Measurements from ENCODE around the gene KCNQ2.

The KCNQ2 gene

DNA sequence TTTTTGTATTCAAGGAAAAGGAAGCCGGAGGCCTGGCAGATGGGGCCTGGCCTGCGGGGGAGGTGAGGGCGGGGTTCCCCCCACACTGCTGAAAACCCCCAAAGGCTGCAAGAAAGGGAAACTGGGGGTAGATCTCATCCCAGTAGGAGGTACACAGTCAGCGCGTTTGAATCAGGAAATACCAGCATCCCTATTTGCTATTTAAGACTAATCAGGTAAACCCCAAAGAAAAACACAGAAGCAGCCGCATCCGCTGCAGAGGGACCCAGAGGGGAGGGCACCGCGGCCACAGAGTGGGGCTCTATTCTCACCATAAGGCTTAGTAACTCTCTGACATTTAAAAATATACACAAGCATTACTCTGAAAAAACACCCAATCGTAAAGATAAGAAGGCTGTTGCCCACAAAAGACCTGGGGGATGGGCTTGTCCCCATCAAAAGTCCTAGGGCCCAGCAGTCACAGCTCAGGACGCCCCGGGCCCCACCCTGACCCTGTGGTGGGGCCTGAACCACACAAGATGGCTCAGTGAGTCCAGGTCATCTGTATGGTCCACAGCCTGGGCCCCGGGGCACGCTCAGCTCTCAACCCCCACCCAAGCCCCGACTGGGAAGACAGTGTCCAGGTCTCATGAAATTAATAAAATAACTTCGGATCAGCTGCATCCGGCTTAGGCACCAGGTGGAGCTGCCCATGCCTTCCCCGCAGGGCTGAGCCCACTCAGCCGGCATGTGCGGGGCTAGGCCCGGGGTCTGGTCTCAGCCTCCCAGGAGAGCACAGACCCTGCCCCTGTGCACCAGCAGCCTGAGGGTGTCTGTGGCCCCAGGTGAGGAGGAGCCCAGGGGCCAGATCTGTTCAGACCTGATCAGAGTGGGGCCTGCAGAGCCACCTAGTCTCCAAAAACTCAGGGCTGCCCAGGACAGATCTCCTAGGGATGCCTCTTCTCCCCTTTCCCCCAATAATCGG is 31.0 kb downstream of the KCNQ2 start:
- no peaks in the 10 kb centered on the region for H3K36me3 Mint-ChIP-seq (ENCODE audit: low read depth)
- intact Hi-C loops (cut with micrococcal nuclease) = no loop called here
- H3K27me3 Mint-ChIP-seq = peaks cover 28% of the 10 kb centered on the region
- peaks cover 13% of the 10 kb centered on the region for H3K9me3 Mint-ChIP-seq
- H3K4me1 Mint-ChIP-seq (ENCODE audit: low read depth) = peaks cover 7% of the 10 kb centered on the region
- no peak overlapping the region for H3K4me3 Mint-ChIP-seq
- H3K27ac Mint-ChIP-seq = no peak overlapping the region

DNA sequence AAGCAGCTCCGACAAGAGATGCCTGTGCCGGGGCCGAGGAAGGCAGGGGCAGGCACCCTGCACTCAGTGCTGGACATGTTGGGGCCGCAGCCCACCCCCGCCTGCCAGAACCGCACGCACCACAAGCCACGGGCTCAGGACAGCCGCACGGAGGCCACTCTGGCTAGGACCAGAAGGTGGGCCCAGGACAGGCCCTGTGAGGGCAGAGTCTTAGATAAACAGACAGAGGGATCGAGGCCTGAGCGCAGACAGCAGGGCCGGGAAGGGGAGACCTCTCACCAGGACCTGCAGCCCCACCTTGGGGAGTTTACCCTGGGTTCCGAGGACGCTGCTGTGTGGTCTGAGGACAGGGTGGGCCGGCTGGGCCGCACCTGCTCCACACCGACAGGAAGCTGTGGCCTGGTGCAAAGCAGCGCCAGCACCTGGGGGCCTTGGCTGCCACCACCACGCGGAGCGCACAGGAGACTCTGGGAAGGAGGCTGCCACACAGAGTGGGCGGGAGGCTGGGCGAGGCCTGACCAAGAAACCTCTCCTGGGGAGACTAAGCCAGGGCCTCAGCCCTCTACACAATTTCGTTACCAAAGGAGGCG is 32.0 kb downstream of the KCNQ2 start:
- H3K36me3 Mint-ChIP-seq (ENCODE audit: low read depth) = no peaks in the 10 kb centered on the region
- intact Hi-C loops (cut with micrococcal nuclease) = no loop called here
- no peak overlapping the region for H3K4me3 Mint-ChIP-seq
- peaks cover 7% of the 10 kb centered on the region for H3K4me1 Mint-ChIP-seq (ENCODE audit: low read depth)
- no peak overlapping the region for H3K27ac Mint-ChIP-seq
- H3K9me3 Mint-ChIP-seq = peaks cover 13% of the 10 kb centered on the region
- peaks cover 31% of the 10 kb centered on the region for H3K27me3 Mint-ChIP-seq

DNA sequence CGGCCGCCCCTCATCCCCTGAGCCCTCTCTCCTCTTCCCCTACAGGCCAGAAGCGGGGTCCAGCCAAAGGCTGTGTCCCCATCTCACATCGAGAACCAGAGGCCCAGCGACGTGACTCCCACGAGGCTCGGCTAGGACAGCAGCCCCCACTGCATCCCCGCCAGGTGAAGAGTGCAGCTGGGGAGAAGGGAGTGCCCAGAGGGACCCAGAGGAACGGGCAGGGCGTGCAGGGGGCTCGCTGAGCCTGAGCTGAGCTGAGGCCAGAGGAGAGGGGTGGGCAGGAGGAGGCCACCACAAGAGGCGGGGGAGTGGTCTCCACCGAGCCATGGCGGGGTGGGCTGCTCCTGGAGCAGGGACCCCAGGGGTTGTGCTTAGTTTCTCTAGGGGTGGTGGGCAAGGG is 32.6 kb downstream of the KCNQ2 start:
- Mint-ChIP-seq H3K4me1 (ENCODE audit: low read depth) (peaks cover 8% of the 10 kb centered on the region), H3K4me3 (no peak overlapping the region), H3K36me3 (ENCODE audit: low read depth) (no peaks in the 10 kb centered on the region), H3K27ac (no peak overlapping the region), H3K27me3 (peaks cover 30% of the 10 kb centered on the region), H3K9me3 (peaks cover 13% of the 10 kb centered on the region)
- intact Hi-C loops (cut with micrococcal nuclease) = loop anchor here (5.0 kb wide), 1 partner anchor 532 kb away; no protein-coding TSS in a partner anchor

DNA sequence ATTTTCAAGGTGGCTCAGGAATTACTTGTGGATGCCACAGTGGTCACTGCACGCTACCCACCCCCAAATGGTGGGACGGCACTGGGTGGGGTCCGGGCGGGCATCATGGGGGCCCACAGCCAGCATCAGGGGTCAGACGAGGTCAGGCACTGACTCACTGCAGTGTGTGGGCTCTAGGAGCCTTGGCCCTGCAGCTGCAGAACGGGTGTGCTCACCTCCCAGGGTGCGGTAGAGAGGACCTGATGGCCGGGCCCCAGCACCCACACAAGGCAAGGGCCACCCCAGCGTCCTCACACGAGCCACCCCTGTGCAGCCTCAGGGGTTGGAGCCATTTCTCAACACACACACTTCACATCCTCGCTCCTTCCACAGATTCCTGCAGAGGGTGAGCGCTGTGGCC is 34.3 kb downstream of the KCNQ2 start:
- peaks cover 42% of the 10 kb centered on the region for H3K27me3 Mint-ChIP-seq
- no peak overlapping the region for H3K27ac Mint-ChIP-seq
- H3K36me3 Mint-ChIP-seq (ENCODE audit: low read depth) = no peaks in the 10 kb centered on the region
- H3K4me3 Mint-ChIP-seq = no peak overlapping the region
- H3K9me3 Mint-ChIP-seq = peaks cover 8% of the 10 kb centered on the region
- H3K4me1 Mint-ChIP-seq (ENCODE audit: low read depth) = peaks cover 14% of the 10 kb centered on the region
- intact Hi-C loops (cut with micrococcal nuclease) = loop anchor here (5.0 kb wide), 1 partner anchor 534 kb away; no protein-coding TSS in a partner anchor

DNA sequence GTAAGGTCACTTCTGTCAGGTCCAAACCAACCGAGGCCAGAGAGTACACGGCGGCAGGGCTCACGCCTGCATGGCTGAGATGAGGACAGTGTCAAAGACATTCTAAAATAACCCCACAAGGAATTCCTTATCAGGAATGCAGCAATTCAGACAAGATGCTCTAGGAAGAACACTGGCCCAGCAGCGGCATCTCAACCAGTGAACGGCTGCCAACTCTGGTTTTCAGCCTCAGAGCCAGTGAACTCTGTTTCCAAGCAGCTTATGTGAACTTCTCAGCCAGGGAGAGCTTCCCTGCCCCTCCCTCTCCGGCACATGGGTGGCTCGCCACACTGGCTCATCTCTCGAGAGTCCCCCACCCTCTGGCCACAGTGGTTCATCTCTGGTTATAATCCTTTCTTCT is 36.9 kb downstream of the KCNQ2 start:
- no peak overlapping the region for H3K4me3 Mint-ChIP-seq
- H3K27ac Mint-ChIP-seq = no peak overlapping the region
- peaks cover 25% of the 10 kb centered on the region for H3K27me3 Mint-ChIP-seq
- H3K4me1 Mint-ChIP-seq (ENCODE audit: low read depth) = peaks cover 7% of the 10 kb centered on the region
- intact Hi-C loops (cut with micrococcal nuclease) = loop anchor here (5.0 kb wide), 1 partner anchor 537 kb away; no protein-coding TSS in a partner anchor
- H3K36me3 Mint-ChIP-seq (ENCODE audit: low read depth) = no peaks in the 10 kb centered on the region
- H3K9me3 Mint-ChIP-seq = no peaks in the 10 kb centered on the region

DNA sequence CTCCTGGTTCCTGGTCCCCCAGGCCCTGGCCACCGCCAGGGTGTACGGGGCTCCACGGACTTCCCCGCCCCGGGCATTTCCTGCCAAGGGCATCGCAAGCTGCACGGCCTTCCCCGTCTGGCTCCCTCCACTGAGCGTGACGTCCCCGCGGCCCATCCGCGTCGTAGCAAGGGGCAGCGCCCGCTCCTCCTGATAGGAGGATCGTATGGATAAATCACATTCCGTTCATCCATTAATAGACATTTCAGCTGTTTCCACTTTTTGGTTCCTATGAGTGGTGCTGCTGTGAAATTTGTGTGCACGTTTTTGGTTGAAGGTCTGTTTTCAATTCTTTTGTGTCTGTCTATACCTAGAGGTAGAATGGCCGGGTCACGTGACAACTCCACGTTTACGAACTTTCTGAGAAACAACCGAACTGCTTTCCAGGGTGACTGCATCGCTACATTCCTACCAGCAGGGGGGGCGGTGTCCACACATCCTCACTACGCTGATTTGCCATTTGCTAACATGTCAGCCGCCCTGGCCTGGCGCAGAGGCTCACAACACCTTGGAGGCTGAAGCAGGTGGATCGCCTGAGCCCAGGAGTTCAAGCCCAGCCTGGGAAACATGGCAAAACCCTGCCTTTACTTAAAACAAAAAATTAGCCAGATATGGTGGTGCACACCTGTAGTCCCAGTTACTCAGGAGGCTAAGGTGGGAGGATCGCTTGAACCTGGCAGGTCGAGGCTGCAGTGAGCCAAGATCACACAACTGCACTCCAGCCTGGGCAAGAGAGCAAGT is 37.7 kb downstream of the KCNQ2 start:
- intact Hi-C loops (cut with micrococcal nuclease) = loop anchor here (5.0 kb wide), 1 partner anchor 538 kb away; no protein-coding TSS in a partner anchor
- H3K27me3 Mint-ChIP-seq = peaks cover 23% of the 10 kb centered on the region
- no peak overlapping the region for H3K27ac Mint-ChIP-seq
- H3K4me3 Mint-ChIP-seq = no peak overlapping the region
- no peaks in the 10 kb centered on the region for H3K36me3 Mint-ChIP-seq (ENCODE audit: low read depth)
- peaks cover 7% of the 10 kb centered on the region for H3K4me1 Mint-ChIP-seq (ENCODE audit: low read depth)
- no peaks in the 10 kb centered on the region for H3K9me3 Mint-ChIP-seq

DNA sequence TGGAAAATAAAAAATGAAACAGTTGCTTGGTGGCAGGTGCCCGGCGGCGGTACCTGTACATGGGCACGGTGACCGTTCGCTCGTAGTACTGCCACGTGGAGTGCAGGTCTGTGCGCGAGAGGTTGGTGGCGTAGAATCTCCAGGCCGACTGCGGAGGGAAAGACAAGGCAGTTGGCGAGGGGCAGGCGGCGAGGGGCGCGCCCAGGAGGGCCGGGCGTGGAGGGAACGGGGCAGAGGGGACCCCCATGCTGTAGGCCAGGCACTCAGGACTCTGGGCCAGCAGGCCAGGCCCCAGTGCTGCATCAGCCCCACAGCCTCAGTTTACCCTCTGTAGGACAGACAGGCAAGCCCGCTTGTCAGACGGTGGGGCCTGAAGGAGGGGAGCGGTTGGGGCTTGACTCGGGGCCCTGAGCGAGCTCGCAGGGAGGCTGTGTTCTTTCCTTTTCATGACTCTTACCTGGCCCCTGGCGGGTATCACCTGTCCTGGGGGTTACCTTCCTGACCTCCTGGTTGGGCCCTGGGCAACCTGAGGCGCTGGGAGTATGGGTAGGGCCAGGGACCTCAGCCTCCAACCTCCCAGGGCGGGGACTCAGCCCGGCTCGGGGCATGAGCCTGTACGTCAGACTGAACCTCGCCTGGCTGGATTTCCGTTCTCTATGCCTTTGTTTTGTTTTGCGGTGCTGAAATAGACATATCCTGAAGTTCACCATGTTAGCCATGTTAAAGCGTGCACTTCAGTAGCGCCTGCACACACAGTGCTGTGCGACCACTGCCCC is 38.5 kb downstream of the KCNQ2 start:
- no peaks in the 10 kb centered on the region for H3K36me3 Mint-ChIP-seq (ENCODE audit: low read depth)
- H3K27me3 Mint-ChIP-seq = peaks cover 25% of the 10 kb centered on the region
- H3K27ac Mint-ChIP-seq = no peak overlapping the region
- H3K9me3 Mint-ChIP-seq = no peaks in the 10 kb centered on the region
- intact Hi-C loops (cut with micrococcal nuclease) = no loop called here
- H3K4me3 Mint-ChIP-seq = no peak overlapping the region
- H3K4me1 Mint-ChIP-seq (ENCODE audit: low read depth) = peaks cover 7% of the 10 kb centered on the region

DNA sequence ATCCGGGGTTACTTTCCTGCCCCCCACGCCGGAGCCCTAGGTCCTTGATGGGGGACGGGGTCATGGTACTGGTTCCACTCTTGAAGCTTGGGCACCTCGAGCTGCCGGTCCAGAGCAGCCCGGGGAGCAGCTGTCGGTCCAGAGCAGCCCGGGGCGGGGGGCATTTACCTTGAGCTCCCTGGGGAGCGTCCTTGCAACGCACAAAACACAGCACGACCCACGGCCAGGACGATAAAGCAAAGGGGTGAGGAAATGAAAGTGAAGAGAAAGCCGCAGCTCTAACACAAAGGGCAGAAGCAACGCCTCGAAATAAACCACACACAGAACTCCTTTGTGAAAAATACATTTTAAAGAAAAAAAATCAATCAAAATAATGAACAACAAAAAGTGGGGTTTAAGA is 39.1 kb downstream of the KCNQ2 start:
- intact Hi-C loops (cut with micrococcal nuclease) = no loop called here
- Mint-ChIP-seq H3K36me3 (ENCODE audit: low read depth) (no peaks in the 10 kb centered on the region), H3K27ac (no peak overlapping the region), H3K4me1 (ENCODE audit: low read depth) (peaks cover 7% of the 10 kb centered on the region), H3K4me3 (no peak overlapping the region), H3K9me3 (no peaks in the 10 kb centered on the region), H3K27me3 (peaks cover 25% of the 10 kb centered on the region)

DNA sequence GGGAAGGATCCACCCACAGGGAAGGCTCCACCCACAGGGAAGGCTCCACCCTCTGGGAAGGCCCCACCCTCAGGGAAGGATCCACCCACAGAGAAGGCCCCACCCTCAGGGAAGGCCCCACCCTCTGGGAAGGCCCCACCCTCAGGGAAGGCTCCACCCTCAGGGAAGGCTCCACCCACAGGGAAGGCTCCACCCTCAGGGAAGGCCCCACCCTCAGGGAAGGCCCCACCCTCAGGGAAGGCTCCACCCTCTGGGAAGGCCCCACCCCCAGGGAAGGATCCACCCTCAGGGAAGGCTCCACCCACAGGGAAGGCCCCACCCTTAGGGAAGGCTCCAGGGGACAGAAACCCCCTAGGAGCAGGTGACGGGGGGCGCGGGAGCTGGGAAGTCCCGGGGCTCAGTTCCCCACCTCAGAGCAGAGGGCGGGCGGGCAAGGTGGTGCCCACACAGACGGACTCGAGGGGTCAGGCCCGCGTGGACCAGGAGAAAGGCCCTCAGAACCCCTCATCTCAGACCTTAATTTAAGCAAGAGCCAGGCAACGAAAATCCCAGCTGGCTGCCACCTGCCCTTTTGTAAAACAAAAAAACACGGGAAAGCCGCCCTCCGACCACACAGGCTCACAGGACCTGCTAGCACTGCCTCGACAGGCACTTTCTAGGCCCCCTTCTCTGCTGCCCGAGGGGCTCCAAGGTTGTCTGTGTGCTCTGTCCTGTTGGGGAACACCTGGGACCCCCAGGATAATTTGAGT is 39.7 kb downstream of the KCNQ2 start:
- no peak overlapping the region for H3K4me3 Mint-ChIP-seq
- H3K4me1 Mint-ChIP-seq (ENCODE audit: low read depth) = peaks cover 7% of the 10 kb centered on the region
- no peak overlapping the region for H3K27ac Mint-ChIP-seq
- H3K36me3 Mint-ChIP-seq (ENCODE audit: low read depth) = no peaks in the 10 kb centered on the region
- no peaks in the 10 kb centered on the region for H3K9me3 Mint-ChIP-seq
- peaks cover 25% of the 10 kb centered on the region for H3K27me3 Mint-ChIP-seq
- intact Hi-C loops (cut with micrococcal nuclease) = no loop called here

DNA sequence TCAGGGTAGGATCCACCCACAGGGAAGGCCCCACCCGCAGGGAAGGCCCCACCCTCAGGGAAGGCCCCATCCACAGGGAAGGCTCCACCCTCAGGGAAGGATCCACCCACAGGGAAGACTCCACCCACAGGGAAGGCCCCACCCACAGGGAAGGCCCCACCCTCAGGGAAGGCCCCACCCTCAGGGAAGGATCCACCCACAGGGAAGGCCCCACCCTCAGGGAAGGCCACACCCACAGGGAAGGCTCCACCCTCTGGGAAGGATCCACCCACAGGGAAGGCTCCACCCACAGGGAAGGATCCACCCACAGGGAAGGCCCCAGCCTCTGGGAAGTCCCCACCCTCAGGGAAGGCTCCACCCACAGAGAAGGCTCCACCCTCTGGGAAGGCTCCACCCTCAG is 40.5 kb downstream of the KCNQ2 start:
- H3K9me3 Mint-ChIP-seq = no peaks in the 10 kb centered on the region
- peaks cover 7% of the 10 kb centered on the region for H3K4me1 Mint-ChIP-seq (ENCODE audit: low read depth)
- peaks cover 22% of the 10 kb centered on the region for H3K27me3 Mint-ChIP-seq
- no peak overlapping the region for H3K4me3 Mint-ChIP-seq
- intact Hi-C loops (cut with micrococcal nuclease) = no loop called here
- H3K36me3 Mint-ChIP-seq (ENCODE audit: low read depth) = no peaks in the 10 kb centered on the region
- no peak overlapping the region for H3K27ac Mint-ChIP-seq

DNA sequence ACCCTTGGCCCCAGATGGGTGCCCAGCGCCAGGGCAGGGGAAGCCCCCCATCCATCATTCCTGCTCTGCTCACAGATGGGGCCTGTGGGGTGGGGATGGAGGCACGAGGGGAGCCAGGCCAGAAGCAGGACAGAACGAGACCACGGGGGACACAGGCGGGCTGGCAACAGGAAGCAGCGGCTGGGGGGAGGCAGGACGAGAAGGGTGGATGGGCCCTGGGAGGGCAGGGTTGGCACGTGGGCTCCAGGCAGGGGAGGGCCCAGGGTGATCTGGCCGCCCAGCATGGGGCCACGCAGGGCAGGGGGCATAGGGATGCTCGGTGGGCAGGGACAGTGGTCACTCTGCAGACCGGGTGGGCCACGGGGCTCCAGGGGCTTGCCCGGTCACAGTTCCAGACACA is 41.6 kb downstream of the KCNQ2 start:
- H3K9me3 Mint-ChIP-seq = no peaks in the 10 kb centered on the region
- H3K36me3 Mint-ChIP-seq (ENCODE audit: low read depth) = no peaks in the 10 kb centered on the region
- peaks cover 22% of the 10 kb centered on the region for H3K27me3 Mint-ChIP-seq
- intact Hi-C loops (cut with micrococcal nuclease) = no loop called here
- no peak overlapping the region for H3K4me3 Mint-ChIP-seq
- H3K4me1 Mint-ChIP-seq (ENCODE audit: low read depth) = peaks cover 7% of the 10 kb centered on the region
- H3K27ac Mint-ChIP-seq = no peak overlapping the region

DNA sequence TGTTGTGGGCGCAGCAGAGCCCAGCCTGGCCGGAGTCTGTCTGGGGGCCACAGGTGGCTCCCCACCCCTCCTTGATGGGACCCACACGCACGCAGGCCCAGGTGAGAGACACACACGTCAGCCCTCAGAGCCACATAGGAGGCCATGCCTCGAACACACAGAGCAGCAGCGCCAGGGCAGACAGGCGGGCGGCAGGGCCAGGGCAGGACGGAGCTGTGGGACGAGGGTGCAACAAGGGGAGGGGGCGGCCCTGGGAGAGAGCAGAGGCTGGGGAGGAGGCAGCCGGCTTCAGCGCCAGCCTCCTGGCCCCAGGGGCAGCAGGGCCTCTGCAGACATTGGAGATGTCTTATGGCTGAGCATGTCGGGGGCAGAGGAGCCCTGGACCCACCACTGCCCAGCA is 42.5 kb downstream of the KCNQ2 start:
- no peaks in the 10 kb centered on the region for H3K36me3 Mint-ChIP-seq (ENCODE audit: low read depth)
- peaks cover 7% of the 10 kb centered on the region for H3K4me1 Mint-ChIP-seq (ENCODE audit: low read depth)
- no peak overlapping the region for H3K27ac Mint-ChIP-seq
- intact Hi-C loops (cut with micrococcal nuclease) = no loop called here
- peaks cover 14% of the 10 kb centered on the region for H3K27me3 Mint-ChIP-seq
- no peak overlapping the region for H3K4me3 Mint-ChIP-seq
- no peaks in the 10 kb centered on the region for H3K9me3 Mint-ChIP-seq
